GM23248 (cell line): ENCODE measurements around the gene WFS1.

ENCODE experiments used
- EZH2 ChIP-seq: fragments of 200-600 bp; sonication (generic); IDR thresholded peaks from 2 replicates; pipeline ENCODE4 v1.6.1; 2018; ENCODE audit warnings: antibody characterized with exemption, mild to moderate bottlenecking; ENCODE audit not compliant: insufficient read depth, poor library complexity, severe bottlenecking
- EZH2phosphoT487 ChIP-seq: fragments of 200-600 bp; sonication (generic); IDR thresholded peaks from 2 replicates; pipeline ENCODE4 v1.6.1; 2018; ENCODE audit warnings: antibody characterized with exemption, moderate library complexity, mild to moderate bottlenecking, low read depth; ENCODE audit not compliant: insufficient read depth

DNA sequence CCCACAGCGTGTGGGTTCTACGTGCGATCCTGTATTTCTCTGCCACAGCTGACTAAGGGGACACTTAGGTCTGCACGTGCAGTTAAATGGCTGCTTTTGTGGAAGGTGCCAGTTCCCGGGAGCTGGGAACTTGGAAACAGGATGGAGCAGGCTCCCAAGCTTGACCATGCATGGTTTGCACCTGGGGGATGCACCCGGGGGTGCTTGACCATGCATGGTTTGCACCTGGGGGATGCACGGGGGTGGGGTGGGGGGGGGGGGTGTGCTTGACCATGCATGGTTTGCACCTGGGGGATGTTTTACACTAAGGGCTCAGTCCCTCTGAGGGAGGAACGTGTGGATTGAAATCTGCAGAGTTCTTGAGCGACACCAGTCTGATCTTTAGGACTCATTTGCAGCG, 5.7 kb downstream of the WFS1 start:
- TF ChIP-seq EZH2phosphoT487 (no peak), EZH2 (no peak)
